Smooth muscle cell (in vitro differentiated cells): ENCODE data around the gene RDH5. TPM values are rescaled to one million over a fixed set of nuclear protein-coding genes. Genes with fewer than 3 reads are reported as not detected.
A peak's percentile ranks its signal among the peaks of the same experiment; 100 is the strongest.

Experiments used
- DNase-seq: peaks from one replicate; lab custom pipeline; 2025; ENCODE audit not compliant: unreplicated experiment; lab: John Stamatoyannopoulos, UW
- H2AFZ ChIP-seq: fragments of 200-600 bp; sonication (generic); 2 replicates; pipeline ENCODE4 v1.6.0; 2016; ENCODE audit warnings: antibody characterized with exemption, low read depth, mild to moderate bottlenecking
- H3F3A ChIP-seq: fragments of 200-600 bp; sonication (generic); 2 replicates; pipeline ENCODE4 v1.6.0; 2017; ENCODE audit warnings: antibody characterized with exemption, low read depth
- H3K27ac ChIP-seq: fragments of 200-600 bp; sonication (generic); 2 replicates; pipeline ENCODE4 v1.5.1; 2016; ENCODE audit warnings: low read depth, mild to moderate bottlenecking
- H3K27me3 ChIP-seq: fragments of 200-600 bp; sonication (generic); 2 replicates; pipeline ENCODE4 v1.6.1; 2016; ENCODE audit warnings: low read depth, mild to moderate bottlenecking
- H3K36me3 ChIP-seq: fragments of 200-600 bp; sonication (generic); 2 replicates; pipeline ENCODE4 v1.5.1; 2016; ENCODE audit warnings: low read depth
- H3K4me1 ChIP-seq: fragments of 200-600 bp; sonication (generic); 2 replicates; pipeline ENCODE4 v1.5.1; 2016; ENCODE audit warnings: low read depth
- H3K4me2 ChIP-seq: fragments of 200-600 bp; sonication (generic); 2 replicates; pipeline ENCODE4 v1.6.0; 2016; ENCODE audit warnings: mild to moderate bottlenecking
- H3K4me3 ChIP-seq: fragments of 200-600 bp; sonication (generic); 2 replicates; pipeline ENCODE4 v1.5.1; 2016; ENCODE audit warnings: mild to moderate bottlenecking
- H3K79me2 ChIP-seq: fragments of 200-600 bp; sonication (generic); 2 replicates; pipeline ENCODE4 v1.6.0; 2016; ENCODE audit warnings: low read depth, mild to moderate bottlenecking
- H3K9ac ChIP-seq: fragments of 200-600 bp; sonication (generic); 2 replicates; pipeline ENCODE4 v1.6.0; 2016; ENCODE audit warnings: low read depth
- H3K9me3 ChIP-seq: fragments of 200-600 bp; sonication (generic); replicated peaks from 2 replicates; pipeline ENCODE4 v1.5.1; 2016; ENCODE audit warnings: low read depth
- H4K20me1 ChIP-seq: fragments of 200-600 bp; sonication (generic); 2 replicates; pipeline ENCODE4 v1.6.0; 2016; ENCODE audit warnings: low read depth
- CTCF ChIP-seq: fragments of 200-600 bp; sonication (generic); IDR thresholded peaks from 2 replicates; pipeline ENCODE4 v1.5.1; 2017; ENCODE audit warnings: borderline replicate concordance, mild to moderate bottlenecking, antibody characterized with exemption; ENCODE audit not compliant: insufficient read depth, poor library complexity, severe bottlenecking
- WGBS: methylation state at CpG from one replicate; pipeline ENCODE4 v1.1.7; 2016; ENCODE audit warnings: low lambda C conversion rate; 5-methylcytosine and 5-hydroxymethylcytosine counted together
- polyA plus RNA-seq: library from polyadenylated mRNA; unstranded; fragments of >200 nt; fragmentation: Nextera tagmentation; extraction: Ambion mirVana; gene quantifications from 2 replicates; pipeline ENCODE4 v1.2.1, GENCODE V29; 2016
- total RNA-seq: library from RNA; depleted of rRNA; stranded (reverse); fragments of >200 nt; gene quantifications from 2 replicates; pipeline ENCODE4 v1.2.3, GENCODE V29; 2014

Gene RDH5
- total and polyA plus RNA-seq, 2 experiments from 2014 or later, result 3.7 TPM; not detected in 1

- Histone ChIP-seq H3K4me1 (peaks cover 39% of the 10 kb centered on the region), H4K20me1 (peaks cover 30% of the 10 kb centered on the region), H3K36me3 (no peaks in the 10 kb centered on the region), H3K4me2 (peak overlapping the region; percentile 86), H3K4me3 (peak overlapping the region; percentile 80), H3K79me2 (no peaks in the 10 kb centered on the region), H3K9me3 (no peaks in the 10 kb centered on the region), H3K27ac (peak overlapping the region; percentile 70), H2AFZ (peak overlapping the region; percentile 87), H3F3A (peaks cover 12% of the 10 kb centered on the region), H3K9ac (peak overlapping the region; percentile 56), H3K27me3 (no peaks in the 10 kb centered on the region)
- DNase-seq, result no peak
- no peak for TF ChIP-seq CTCF
- WGBS, result 5% methylated on average over 1 of the region's 3 CpGs
Observed at GRCh38 chr12:55741931-55742680, 21.9 kb downstream of the RDH5 start.

GRCh38 chr12:55742719-55743405 is 22.7 kb downstream of the RDH5 start, which contains the start of gene GDF11:
Gene GDF11, plus strand, starts transcription at chr12:55743122. Its CDS starts 195 bp downstream, at chr12:55743317.
- Histone ChIP-seq H2AFZ (peak within 1 kb of the TSS; percentile 87), H3K27ac (peak within 1 kb of the TSS; percentile 70), H4K20me1 (peaks cover 37% of the 10 kb centered on the region), H3K27me3 (no peaks in the 10 kb centered on the region), H3F3A (peaks cover 4% of the 10 kb centered on the region), H3K79me2 (peaks cover 7% of the 10 kb centered on the region), H3K9me3 (no peaks in the 10 kb centered on the region), H3K4me1 (peaks cover 38% of the 10 kb centered on the region), H3K4me2 (peak within 1 kb of the TSS; percentile 96), H3K4me3 (peak within 1 kb of the TSS; percentile 80), H3K9ac (peak within 1 kb of the TSS; percentile 61), H3K36me3 (no peaks in the 10 kb centered on the region)
- no peak for TF ChIP-seq CTCF
- DNase-seq, result peak; percentile 62
- WGBS, result 3% methylated on average over 6 of the region's 53 CpGs

- Histone ChIP-seq H3K9ac (peak overlapping the region; percentile 61), H3K79me2 (peaks cover 7% of the 10 kb centered on the region), H3K4me1 (peaks cover 35% of the 10 kb centered on the region), H2AFZ (no peak overlapping the region), H3K36me3 (no peaks in the 10 kb centered on the region), H3K4me2 (peak overlapping the region; percentile 96), H3K27me3 (no peaks in the 10 kb centered on the region), H3K4me3 (peak overlapping the region; percentile 80), H3K9me3 (no peaks in the 10 kb centered on the region), H4K20me1 (peaks cover 42% of the 10 kb centered on the region), H3F3A (no peaks in the 10 kb centered on the region), H3K27ac (no peak overlapping the region)
- no peak for TF ChIP-seq CTCF
- WGBS, result 1% methylated on average over 58 of the region's 73 CpGs
- no peak for DNase-seq
Observed at GRCh38 chr12:55743406-55744339, 23.5 kb downstream of the RDH5 start.
